HG03521 (cell line): ENCODE data around the gene GSC.
"Not testable (repeated sequence)": the region's sequence is repeated elsewhere in the genome, so short reads cannot be mapped to it uniquely, and the experiment has no call there.

Experiments used
- ATAC-seq: cut with Tn5 transposase; IDR thresholded peaks from one replicate; pipeline ENCODE4 v1.9.1; 2021; ENCODE audit warnings: mild to moderate bottlenecking, moderate library complexity; ENCODE audit not compliant: unreplicated experiment

Gene GSC

GRCh38 chr14:94747739-94748138, 22.2 kb downstream of the GSC start:
- no peak for ATAC-seq

GRCh38 chr14:94747153-94747552, 22.8 kb downstream of the GSC start:
- not testable (repeated sequence) for ATAC-seq

- no peak for ATAC-seq
These were observed 23.8 kb downstream of the GSC start for GRCh38 chr14:94746131-94746530.

- ATAC-seq, result no peak
These were observed 31.2 kb downstream of the GSC start for GRCh38 chr14:94738751-94739150.

GRCh38 chr14:94738097-94738496, 31.8 kb downstream of the GSC start:
- no peak for ATAC-seq

GRCh38 chr14:94728950-94729349, 41.0 kb downstream of the GSC start:
- ATAC-seq, result no peak

- ATAC-seq, result not testable (repeated sequence)
These were observed 41.5 kb downstream of the GSC start for GRCh38 chr14:94728440-94728839.

GRCh38 chr14:94726649-94727048, 43.3 kb downstream of the GSC start:
- not testable (repeated sequence) for ATAC-seq

- no peak for ATAC-seq
These were observed 44.9 kb downstream of the GSC start for GRCh38 chr14:94724993-94725392.

GRCh38 chr14:94722397-94722796, 47.5 kb downstream of the GSC start:
- no peak for ATAC-seq
